ENCODE data around the gene CREG2. TPM values are rescaled to one million over a fixed set of nuclear protein-coding genes. Genes with fewer than 3 reads are reported as not detected.

The CREG2 gene
- total RNA-seq, 6 experiments from 2014 or later, result not detected

DNA sequence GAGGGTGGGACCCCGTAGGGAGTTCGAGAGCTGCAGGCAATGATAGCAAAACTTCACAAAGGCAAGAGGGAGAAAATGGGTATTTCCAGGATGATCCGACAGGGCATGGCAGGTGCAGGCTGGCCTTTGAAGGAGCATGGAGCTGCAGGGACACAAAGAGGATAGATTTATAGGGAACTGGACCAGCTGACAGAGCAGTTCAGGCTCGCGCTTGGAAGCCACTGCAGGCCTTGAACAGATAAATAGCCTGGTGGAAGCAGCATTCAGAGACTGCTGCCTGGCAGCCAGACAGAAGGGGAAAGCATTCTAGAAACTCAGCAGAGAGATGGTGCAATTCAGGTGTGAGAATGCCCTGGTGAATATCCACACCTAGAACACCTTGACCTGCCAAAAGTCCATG, 29.3 kb upstream of the CREG2 start:
- H3K4me1 Mint-ChIP-seq (ENCODE audit: low read depth), result no peaks in the 10 kb centered on the region
- H3K36me3 Mint-ChIP-seq (ENCODE audit: low read depth), result peaks cover 27% of the 10 kb centered on the region
- H3K9me3 Mint-ChIP-seq, result no peaks in the 10 kb centered on the region
- no peak overlapping the region for H3K4me3 Mint-ChIP-seq
- no peaks in the 10 kb centered on the region for H3K27me3 Mint-ChIP-seq (ENCODE audit: insufficient read depth)
- TF ChIP-seq, protein P1, sequence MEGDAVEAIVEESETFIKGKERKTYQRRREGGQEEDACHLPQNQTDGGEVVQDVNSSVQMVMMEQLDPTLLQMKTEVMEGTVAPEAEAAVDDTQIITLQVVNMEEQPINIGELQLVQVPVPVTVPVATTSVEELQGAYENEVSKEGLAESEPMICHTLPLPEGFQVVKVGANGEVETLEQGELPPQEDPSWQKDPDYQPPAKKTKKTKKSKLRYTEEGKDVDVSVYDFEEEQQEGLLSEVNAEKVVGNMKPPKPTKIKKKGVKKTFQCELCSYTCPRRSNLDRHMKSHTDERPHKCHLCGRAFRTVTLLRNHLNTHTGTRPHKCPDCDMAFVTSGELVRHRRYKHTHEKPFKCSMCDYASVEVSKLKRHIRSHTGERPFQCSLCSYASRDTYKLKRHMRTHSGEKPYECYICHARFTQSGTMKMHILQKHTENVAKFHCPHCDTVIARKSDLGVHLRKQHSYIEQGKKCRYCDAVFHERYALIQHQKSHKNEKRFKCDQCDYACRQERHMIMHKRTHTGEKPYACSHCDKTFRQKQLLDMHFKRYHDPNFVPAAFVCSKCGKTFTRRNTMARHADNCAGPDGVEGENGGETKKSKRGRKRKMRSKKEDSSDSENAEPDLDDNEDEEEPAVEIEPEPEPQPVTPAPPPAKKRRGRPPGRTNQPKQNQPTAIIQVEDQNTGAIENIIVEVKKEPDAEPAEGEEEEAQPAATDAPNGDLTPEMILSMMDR (IDR thresholded peaks at IDR 0.05), result no peak
- no peak overlapping the region for H3K27ac Mint-ChIP-seq
- no peak for DNase-seq

DNA sequence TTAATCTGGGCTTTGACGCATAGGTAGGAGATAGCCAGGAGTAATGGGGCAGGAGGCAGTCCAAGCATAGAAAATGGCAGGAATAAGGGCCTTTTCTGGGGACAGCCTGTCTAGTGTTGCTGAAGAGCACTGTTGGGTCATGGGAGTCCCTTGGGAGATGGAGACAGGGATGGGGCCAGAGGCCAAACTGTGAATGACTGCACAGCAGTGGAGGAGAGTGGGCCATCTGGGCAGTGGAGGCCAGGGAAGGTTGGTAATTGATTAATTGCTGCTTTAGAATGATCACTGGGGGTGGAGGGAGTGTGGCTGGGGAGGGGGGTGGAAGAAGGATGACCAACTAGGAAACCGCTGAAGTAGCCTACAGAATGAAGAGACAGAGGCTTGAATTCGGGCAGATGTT, 28.6 kb upstream of the CREG2 start:
- Mint-ChIP-seq H3K27ac (no peak overlapping the region), H3K36me3 (ENCODE audit: low read depth) (peaks cover 25% of the 10 kb centered on the region), H3K4me3 (no peak overlapping the region), H3K9me3 (no peaks in the 10 kb centered on the region), H3K27me3 (ENCODE audit: insufficient read depth) (no peaks in the 10 kb centered on the region; the same call in 1 of the 2 replicates), H3K4me1 (ENCODE audit: low read depth) (no peaks in the 10 kb centered on the region)
- TF ChIP-seq, protein P1 (IDR thresholded peaks at IDR 0.05), result no peak
- DNase-seq, result no peak

DNA sequence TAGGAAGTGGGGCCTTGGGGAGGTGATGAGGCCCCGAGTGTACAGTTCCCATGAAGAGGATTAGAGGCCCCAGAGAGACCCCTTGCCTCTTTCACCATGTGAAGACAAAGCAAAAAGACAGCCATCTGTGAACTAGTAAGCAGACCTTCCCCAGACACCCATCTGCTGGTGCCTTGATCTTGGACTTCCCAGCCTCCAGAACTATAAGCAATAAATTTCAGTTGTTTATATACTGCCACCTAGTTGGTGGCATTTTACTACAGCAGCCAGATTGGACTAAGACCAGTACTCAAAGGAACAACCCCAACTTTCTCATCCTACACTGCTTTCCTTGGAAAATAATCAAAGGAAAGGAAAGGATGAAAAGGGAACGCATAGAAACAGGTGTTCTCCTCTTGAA, 27.9 kb upstream of the CREG2 start:
- no peak for DNase-seq
- Mint-ChIP-seq H3K9me3 (no peaks in the 10 kb centered on the region), H3K27me3 (ENCODE audit: insufficient read depth) (no peaks in the 10 kb centered on the region; the same call in 1 of the 2 replicates), H3K4me3 (no peak overlapping the region), H3K27ac (no peak overlapping the region), H3K4me1 (ENCODE audit: low read depth) (no peaks in the 10 kb centered on the region), H3K36me3 (ENCODE audit: low read depth) (peaks cover 24% of the 10 kb centered on the region)
- TF ChIP-seq, protein P1 (IDR thresholded peaks at IDR 0.05), result peak; percentile 33; the same call in 1 of the 2 replicates

DNA sequence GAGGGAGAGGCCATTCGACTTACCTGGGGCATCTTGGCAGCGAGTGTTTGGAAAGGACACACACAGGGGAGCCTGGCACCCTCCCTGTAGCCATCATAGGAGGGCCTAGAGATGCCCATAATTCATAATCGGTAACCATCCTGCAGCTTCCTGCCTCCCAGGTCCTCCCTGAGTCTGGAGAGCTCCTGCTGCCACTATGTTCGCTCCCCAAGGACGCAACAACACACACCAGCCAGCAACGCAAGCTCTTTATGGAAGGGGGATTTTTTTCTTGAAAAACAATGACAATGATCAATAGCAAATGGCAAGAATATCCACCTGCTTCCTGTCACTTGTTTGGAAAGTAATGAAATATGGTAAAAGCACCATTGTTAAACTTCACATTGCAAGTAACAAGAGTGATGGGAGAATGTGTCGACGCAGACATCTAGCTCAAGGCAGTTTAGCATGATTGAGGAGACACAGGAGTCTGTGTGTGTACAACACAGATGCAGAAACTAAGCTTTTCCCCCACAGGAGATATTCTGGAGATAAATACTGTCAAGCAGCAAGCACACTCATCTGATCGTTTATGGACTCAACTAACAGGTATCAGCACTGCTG, 24.9 kb upstream of the CREG2 start:
- H3K9me3 Mint-ChIP-seq, result no peaks in the 10 kb centered on the region
- no peak overlapping the region for H3K4me3 Mint-ChIP-seq
- peaks cover 29% of the 10 kb centered on the region for H3K36me3 Mint-ChIP-seq (ENCODE audit: low read depth)
- no peak for DNase-seq
- no peaks in the 10 kb centered on the region; the same call in 1 of the 2 replicates for H3K27me3 Mint-ChIP-seq (ENCODE audit: insufficient read depth)
- peaks cover 2% of the 10 kb centered on the region for H3K4me1 Mint-ChIP-seq (ENCODE audit: low read depth)
- H3K27ac Mint-ChIP-seq, result no peak overlapping the region
- TF ChIP-seq, protein P1 (IDR thresholded peaks at IDR 0.05), result no peak

DNA sequence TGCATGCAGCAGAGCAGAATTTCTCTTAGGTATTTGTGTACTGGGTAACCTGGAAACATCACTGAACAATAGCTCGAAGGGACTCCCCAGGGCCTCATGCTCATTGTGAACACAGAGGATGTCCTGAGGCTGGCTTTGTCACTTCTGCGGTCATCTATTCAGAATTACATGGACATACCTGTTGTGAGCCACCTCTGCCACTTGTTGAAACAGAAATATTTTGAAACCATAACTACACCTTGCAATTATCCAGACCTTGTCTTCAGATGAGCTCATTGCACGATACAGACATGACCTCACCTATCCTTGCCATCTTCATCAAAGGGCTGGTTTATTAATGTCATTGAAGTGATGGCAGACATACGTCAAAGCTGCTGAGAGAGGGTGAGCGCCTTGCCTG, 23.4 kb upstream of the CREG2 start:
- peaks cover 10% of the 10 kb centered on the region for H3K4me1 Mint-ChIP-seq (ENCODE audit: low read depth)
- DNase-seq, result no peak
- H3K36me3 Mint-ChIP-seq (ENCODE audit: low read depth), result peaks cover 30% of the 10 kb centered on the region
- no peak overlapping the region for H3K27ac Mint-ChIP-seq
- H3K4me3 Mint-ChIP-seq, result no peak overlapping the region
- H3K9me3 Mint-ChIP-seq, result no peaks in the 10 kb centered on the region
- H3K27me3 Mint-ChIP-seq (ENCODE audit: insufficient read depth), result no peaks in the 10 kb centered on the region; the same call in 1 of the 2 replicates
- TF ChIP-seq, protein P1 (IDR thresholded peaks at IDR 0.05), result no peak

Data from HFFc6 (cell line).